Colonic mucosa (tissue), 4 donors: Measurements from ENCODE around the gene GSE1. TPM values are rescaled to one million over a fixed set of nuclear protein-coding genes. Genes with fewer than 3 reads are reported as not detected.

Experiments
- DNase-seq: peaks from one replicate; pipeline ENCODE4 v3.0.0-alpha.2; 2020
- H3K27ac ChIP-seq: fragments of 200-600 bp; one replicate; pipeline ENCODE4 v1.8.0; 2021
- H3K27me3 ChIP-seq: fragments of 200-600 bp; one replicate; pipeline ENCODE4 v1.8.0; 2021
- H3K36me3 ChIP-seq: fragments of 200-600 bp; one replicate; pipeline ENCODE4 v1.8.0; 2021
- H3K4me1 ChIP-seq: fragments of 200-600 bp; one replicate; pipeline ENCODE4 v1.8.0; 2021; ENCODE audit warnings: mild to moderate bottlenecking
- H3K4me3 ChIP-seq: fragments of 200-600 bp; one replicate; pipeline ENCODE4 v1.8.0; 2021
- H3K9ac ChIP-seq, 2 donors: one replicate each; pipeline ENCODE4 v1.7.0; 2013; ENCODE audit warnings: control low read depth in 2 of 2, low read depth in 2 of 2, low read length in 2 of 2
- H3K9me3 ChIP-seq: fragments of 200-600 bp; one replicate; pipeline ENCODE4 v1.8.0; 2021
- intact Hi-C: fragments of 100-400 bp; cut with DNase I; formaldehyde crosslinking; loops from one replicate; pipeline ENCODE4 v1.14.1; 2022
- total RNA-seq, 2 donors: library from RNA; stranded (reverse); fragmentation: NEBNext Ultra II Directional in 1 of 2; extraction: Animal tissue kit (Norgen Biotek cat#: 25700) in 1 of 2; gene quantifications; one replicate each; pipeline ENCODE4 v1.2.1, GENCODE V29; 2021
- TF ChIP-seq, protein P1 (sequence below): fragments of 200-600 bp; IDR thresholded peaks from one replicate; pipeline ENCODE4 v1.8.0; 2022; ENCODE audit warnings: antibody characterized with exemption, mild to moderate bottlenecking
- donor health status: healthy.
- donor health status: DM: no; HTN: no; CAD: no.
- donor health status: DM: no; HTN: no; CAD: no.

GSE1 gene
- total RNA-seq, 2 donors from 2014 or later = 79.2 to 103 TPM

DNA sequence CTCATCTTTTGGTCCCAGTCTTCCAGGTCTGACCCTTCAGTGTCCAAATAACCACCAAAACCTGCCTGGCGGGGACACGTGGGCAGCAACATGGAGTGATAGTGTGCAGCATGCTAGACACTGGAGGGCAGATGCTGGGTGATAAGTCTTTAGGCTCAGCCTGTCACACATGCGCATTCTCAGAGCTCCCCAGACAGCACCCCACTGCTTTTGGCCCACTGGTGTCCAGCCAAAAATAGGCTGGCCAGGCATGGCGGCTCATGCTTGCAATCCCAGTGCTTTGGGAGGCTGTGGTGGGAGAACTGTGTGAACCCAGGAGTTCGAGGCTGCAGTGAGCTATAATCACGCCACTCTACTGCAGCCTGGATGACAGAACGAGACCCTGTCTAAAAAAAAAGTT, 63.3 kb downstream of the GSE1 start:
- H3K27me3 ChIP-seq = no peaks in the 10 kb centered on the region
- no peak overlapping the region for H3K9ac ChIP-seq
- peaks cover 5% of the 10 kb centered on the region for H3K4me1 ChIP-seq
- intact Hi-C loops = loop anchor here (5.0 kb wide), 1 partner anchor 41 kb away; no protein-coding TSS in a partner anchor
- H3K9me3 ChIP-seq = no peaks in the 10 kb centered on the region
- no peak overlapping the region for H3K27ac ChIP-seq
- TF ChIP-seq, protein P1, sequence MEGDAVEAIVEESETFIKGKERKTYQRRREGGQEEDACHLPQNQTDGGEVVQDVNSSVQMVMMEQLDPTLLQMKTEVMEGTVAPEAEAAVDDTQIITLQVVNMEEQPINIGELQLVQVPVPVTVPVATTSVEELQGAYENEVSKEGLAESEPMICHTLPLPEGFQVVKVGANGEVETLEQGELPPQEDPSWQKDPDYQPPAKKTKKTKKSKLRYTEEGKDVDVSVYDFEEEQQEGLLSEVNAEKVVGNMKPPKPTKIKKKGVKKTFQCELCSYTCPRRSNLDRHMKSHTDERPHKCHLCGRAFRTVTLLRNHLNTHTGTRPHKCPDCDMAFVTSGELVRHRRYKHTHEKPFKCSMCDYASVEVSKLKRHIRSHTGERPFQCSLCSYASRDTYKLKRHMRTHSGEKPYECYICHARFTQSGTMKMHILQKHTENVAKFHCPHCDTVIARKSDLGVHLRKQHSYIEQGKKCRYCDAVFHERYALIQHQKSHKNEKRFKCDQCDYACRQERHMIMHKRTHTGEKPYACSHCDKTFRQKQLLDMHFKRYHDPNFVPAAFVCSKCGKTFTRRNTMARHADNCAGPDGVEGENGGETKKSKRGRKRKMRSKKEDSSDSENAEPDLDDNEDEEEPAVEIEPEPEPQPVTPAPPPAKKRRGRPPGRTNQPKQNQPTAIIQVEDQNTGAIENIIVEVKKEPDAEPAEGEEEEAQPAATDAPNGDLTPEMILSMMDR = no peak
- DNase-seq = no peak
- H3K36me3 ChIP-seq = peaks cover 5% of the 10 kb centered on the region
- H3K4me3 ChIP-seq = no peak overlapping the region

DNA sequence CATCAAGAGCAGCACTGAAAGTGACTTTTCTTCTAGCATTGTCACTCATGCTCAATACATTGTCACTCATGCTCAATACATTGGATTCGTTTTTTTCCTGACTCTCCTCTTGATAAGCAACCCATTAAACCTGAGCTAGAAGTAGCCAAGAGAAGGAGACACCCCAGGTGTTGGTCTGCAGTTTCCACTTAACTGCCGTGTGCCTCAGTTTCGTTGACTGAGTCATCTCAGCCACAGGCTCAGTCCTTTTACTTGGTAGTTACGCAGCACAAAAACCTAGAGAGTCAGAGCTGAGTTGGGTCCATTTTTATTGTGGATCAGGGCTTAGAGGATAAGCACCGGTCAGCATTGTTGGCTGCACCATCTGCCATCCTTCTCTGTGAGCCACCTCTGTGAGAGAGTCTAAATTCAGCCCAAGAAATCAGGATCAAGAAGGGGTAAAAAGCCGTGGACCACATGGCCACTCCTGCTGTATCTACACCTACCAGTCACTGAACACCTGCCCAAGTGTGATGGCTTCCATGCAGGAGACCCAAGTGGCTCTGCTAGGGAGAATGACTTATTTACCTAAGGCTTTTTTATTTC, 64.4 kb downstream of the GSE1 start:
- Histone ChIP-seq H3K4me3 (no peak overlapping the region), H3K4me1 (peaks cover 6% of the 10 kb centered on the region), H3K9me3 (no peaks in the 10 kb centered on the region), H3K9ac (no peak overlapping the region), H3K27me3 (no peaks in the 10 kb centered on the region), H3K27ac (no peak overlapping the region), H3K36me3 (peaks cover 5% of the 10 kb centered on the region)
- TF ChIP-seq, protein P1 = no peak
- no peak for DNase-seq
- intact Hi-C loops = loop anchor here (5.0 kb wide), 1 partner anchor 40 kb away; no protein-coding TSS in a partner anchor

GRCh38 chr16:85678016-85678415, 64.9 kb downstream of the GSE1 start:
- Histone ChIP-seq H3K4me3 (no peak overlapping the region), H3K4me1 (peaks cover 6% of the 10 kb centered on the region), H3K36me3 (peaks cover 5% of the 10 kb centered on the region), H3K9ac (no peak overlapping the region), H3K9me3 (no peaks in the 10 kb centered on the region), H3K27me3 (no peaks in the 10 kb centered on the region), H3K27ac (no peak overlapping the region)
- DNase-seq = no peak
- intact Hi-C loops = loop anchor here (5.0 kb wide), 1 partner anchor 39 kb away; no protein-coding TSS in a partner anchor
- TF ChIP-seq, protein P1 = no peak

GRCh38 chr16:85678821-85679220, 65.7 kb downstream of the GSE1 start:
- H3K9me3 ChIP-seq = no peaks in the 10 kb centered on the region
- peaks cover 5% of the 10 kb centered on the region for H3K36me3 ChIP-seq
- no peak for DNase-seq

DNA sequence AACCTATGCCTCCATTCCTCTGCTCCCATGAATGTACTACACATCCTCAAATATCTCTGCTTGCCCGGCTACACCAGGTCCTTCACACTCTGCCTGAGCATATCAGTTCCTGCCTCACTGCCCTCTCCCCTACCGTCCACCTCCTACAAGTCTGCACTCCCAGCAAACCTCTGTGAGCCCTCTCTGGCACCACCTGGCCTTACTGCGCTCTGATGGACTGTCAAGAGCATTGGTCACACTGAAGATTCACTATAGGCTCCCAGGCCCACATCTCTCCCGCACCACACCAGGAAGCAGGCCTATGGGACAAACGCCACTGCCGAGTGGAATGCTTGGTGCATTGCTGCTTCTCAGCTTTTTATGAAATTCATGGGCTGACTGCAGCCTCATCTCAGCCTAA, 66.7 kb downstream of the GSE1 start:
- H3K9me3 ChIP-seq = no peaks in the 10 kb centered on the region
- intact Hi-C loops = loop anchor here (5.0 kb wide), 1 partner anchor 37 kb away; no protein-coding TSS in a partner anchor
- no peak overlapping the region for H3K27ac ChIP-seq
- no peak for DNase-seq
- TF ChIP-seq, protein P1 = no peak
- H3K4me3 ChIP-seq = no peak overlapping the region
- H3K27me3 ChIP-seq = no peaks in the 10 kb centered on the region
- H3K4me1 ChIP-seq = peaks cover 6% of the 10 kb centered on the region
- H3K36me3 ChIP-seq = peaks cover under 1% of the 10 kb centered on the region
- no peak overlapping the region for H3K9ac ChIP-seq

More at GRCh38 chr16:85678821-85679220, 65.7 kb downstream of the GSE1 start:
- no peak overlapping the region for H3K27ac ChIP-seq
- H3K4me1 ChIP-seq = peaks cover 6% of the 10 kb centered on the region
- no peak overlapping the region for H3K4me3 ChIP-seq
- TF ChIP-seq, protein P1 = no peak
- H3K9ac ChIP-seq = no peak overlapping the region
- H3K27me3 ChIP-seq = no peaks in the 10 kb centered on the region
- intact Hi-C loops = loop anchor here (5.0 kb wide), 1 partner anchor 38 kb away; no protein-coding TSS in a partner anchor
